T-helper 1 cell (primary cell): ENCODE results near the gene HTR2B.
"Not testable (repeated sequence)": the region's sequence is repeated elsewhere in the genome, so short reads cannot be mapped to it uniquely, and the experiment has no call there.

ENCODE experiments used
- DNase-seq, 5 donors: peaks; one replicate each; pipeline ENCODE4 v3.0.0-alpha.2; 2012 to 2020
- total RNA-seq, 4 donors: gene quantifications; one replicate each; lab custom pipeline; 2026; lab: John Stamatoyannopoulos, UW

Gene HTR2B
- 0 to 1.2 (median 0) reads per million in 4 donors for total RNA-seq

DNA sequence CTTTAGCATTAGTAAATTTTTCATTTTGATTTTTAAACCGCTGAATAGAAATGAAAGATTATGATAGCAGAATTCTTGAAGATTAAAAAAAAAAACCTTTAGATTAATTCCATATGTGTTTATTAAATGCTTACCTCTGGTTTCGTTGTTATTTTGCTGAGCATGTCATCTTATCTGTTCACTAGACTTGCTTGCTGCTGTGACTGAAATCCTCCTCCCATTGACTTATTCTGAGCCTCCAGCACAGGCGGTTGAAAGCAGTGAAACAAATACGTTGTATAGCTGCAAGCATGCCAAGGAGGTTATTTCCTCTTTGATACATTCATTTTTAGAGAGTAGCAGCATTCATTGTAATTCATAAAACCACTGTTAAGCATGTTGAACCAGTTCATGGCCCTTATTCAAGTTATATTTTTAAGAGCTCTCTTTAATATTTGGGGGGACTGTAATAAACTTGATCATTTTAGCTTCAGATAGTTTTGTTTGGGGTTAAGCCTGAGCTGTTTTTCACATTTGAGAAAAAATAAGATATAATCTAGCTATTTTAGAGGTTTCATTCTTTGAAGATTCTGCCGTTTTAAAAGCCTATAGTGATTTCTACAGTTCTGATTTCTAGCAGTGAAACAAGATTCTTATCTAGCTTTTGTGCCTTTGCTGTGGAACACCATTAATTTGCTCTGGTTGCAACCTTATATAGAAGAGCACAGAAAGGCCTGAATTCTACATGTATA is at the start of gene HTR2B:
TSS of gene HTR2B (minus strand) at position 205 of the 731 bp plus-strand sequence. CDS start 1,278 bp downstream, outside the sequence.
- peak in 1 of 5 donors; percentile 62 for DNase-seq

GRCh38 chr2:231174211-231174651 is 49.4 kb upstream of the HTR2B start:
- DNase-seq: no peak

- DNase-seq: no peak
Observed at GRCh38 chr2:231172025-231172424, 47.2 kb upstream of the HTR2B start.

DNA sequence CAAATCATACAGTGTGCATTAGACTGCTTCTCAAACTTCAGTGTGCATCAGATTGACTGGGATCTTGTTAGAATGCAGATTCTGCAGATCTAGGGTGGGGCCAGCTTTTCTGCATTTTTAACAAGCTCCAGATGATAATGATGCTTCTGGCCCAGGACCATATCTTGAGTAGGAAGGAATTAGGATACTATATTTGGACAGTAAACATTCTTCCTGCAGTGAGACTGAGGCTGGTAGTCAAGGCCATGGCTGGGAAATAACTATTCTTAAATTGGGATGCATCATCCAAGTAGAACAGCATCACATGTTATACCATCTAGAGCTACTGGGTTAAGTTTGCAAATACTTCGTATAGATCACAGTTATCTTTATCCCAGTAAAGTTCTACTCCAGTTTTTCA is 45.2 kb upstream of the HTR2B start:
- no peak for DNase-seq

- no peak for DNase-seq
Observed at GRCh38 chr2:231169488-231169887, 44.6 kb upstream of the HTR2B start.

- no peak for DNase-seq
Observed at GRCh38 chr2:231168460-231169139, 43.8 kb upstream of the HTR2B start.

DNA sequence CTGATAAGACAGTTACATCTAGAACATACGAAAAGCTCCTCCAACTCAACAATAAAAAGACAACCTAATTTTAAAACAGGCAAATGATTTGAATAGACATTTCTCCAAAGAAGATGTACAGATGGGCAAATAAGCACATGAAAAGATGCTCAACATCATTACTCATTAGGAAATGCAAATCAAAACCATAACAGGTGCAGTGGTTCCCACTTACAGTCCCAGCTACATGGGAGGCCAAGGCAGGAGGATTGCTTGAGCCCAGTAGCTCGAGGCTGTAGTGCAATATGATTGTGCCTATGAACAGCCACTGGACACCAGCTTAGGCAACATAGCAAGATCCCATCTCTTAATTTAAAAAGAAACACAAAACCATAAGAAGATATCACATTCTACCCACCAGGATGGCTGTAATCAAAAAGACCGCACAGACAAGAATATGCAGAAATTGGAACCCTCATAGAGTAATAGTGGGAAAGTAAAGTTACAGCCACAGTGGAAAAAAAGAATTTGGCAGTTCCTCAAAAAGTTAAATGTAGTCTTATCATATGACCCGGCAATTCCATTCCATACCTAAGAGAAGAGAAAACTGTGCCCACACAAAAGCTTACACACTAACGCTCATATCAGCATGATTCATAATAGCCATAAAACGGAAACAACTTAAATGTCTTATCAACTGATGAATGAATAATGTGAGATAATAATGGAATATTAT is 43.1 kb upstream of the HTR2B start:
- no peak for DNase-seq

GRCh38 chr2:231163414-231164095 is 38.7 kb upstream of the HTR2B start:
- no peak for DNase-seq

GRCh38 chr2:231163011-231163410 is 38.2 kb upstream of the HTR2B start:
- DNase-seq: no peak

GRCh38 chr2:231161877-231162329 is 37.1 kb upstream of the HTR2B start:
- no peak for DNase-seq

- DNase-seq: peak in 1 of 5 donors; percentile 42
Observed at GRCh38 chr2:231161252-231161839, 36.5 kb upstream of the HTR2B start.

DNA sequence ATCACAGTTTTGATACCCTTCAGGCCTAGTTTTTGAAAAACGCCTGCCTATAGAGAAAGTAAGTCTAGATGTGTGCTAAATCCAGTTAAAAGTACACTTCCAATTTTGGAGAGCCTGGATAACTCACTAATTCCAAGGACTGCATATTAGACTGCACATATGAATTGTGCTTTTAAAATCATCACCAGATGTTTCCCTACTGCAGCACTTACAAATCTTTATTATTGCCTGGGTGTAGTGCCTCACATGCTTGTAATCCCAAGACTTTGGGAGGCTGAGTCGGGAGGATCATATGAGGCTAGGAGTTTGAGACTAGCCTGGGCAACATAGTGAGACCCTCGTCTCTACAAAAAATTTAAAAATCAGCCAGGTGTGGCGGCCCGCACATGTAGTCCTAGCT is 35.9 kb upstream of the HTR2B start:
- no peak for DNase-seq

GRCh38 chr2:231159306-231159705 is 34.5 kb upstream of the HTR2B start:
- DNase-seq: no peak

DNA sequence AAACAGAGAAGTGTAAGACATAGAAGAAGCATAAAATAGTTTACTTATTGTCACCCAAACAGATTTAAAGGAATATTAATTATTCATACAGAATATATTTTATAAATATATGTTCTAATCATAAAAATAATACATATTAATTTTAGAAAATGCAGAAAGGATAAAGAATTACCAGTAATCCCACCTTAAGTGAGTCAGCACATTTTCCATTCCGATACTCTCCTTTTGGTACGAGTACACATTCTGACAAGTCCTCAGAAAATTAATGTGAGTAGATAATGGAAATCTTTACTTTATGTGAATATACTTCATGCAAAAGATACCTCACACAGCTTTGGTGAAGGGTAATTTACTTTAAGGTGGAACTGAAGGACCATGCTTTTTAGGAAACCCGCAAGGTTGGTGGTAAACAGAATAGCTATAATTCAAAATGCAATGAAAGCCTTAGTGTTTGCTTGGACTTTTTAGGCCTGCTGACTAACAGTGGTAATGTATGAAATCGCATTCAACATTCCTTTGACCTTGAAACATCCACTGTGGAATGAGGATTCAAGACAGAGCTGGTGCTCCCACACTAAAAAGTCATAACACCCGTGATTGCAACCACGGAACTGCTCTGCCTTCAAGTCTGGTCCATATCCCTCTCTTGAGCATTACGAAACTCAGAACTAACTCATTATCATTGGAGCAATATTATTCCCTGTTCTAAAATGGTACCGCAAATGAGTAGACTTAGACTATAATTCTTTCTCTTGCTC is 28.1 kb upstream of the HTR2B start:
- no peak for DNase-seq

- DNase-seq: no peak
Observed at GRCh38 chr2:231146665-231147064, 21.8 kb upstream of the HTR2B start.

GRCh38 chr2:231144896-231145295 is 20.1 kb upstream of the HTR2B start:
- DNase-seq: no peak

GRCh38 chr2:231140808-231141207 is 16.0 kb upstream of the HTR2B start:
- not testable (repeated sequence) for DNase-seq

- no peak for DNase-seq
Observed at GRCh38 chr2:231139796-231140195, 15.0 kb upstream of the HTR2B start.

DNA sequence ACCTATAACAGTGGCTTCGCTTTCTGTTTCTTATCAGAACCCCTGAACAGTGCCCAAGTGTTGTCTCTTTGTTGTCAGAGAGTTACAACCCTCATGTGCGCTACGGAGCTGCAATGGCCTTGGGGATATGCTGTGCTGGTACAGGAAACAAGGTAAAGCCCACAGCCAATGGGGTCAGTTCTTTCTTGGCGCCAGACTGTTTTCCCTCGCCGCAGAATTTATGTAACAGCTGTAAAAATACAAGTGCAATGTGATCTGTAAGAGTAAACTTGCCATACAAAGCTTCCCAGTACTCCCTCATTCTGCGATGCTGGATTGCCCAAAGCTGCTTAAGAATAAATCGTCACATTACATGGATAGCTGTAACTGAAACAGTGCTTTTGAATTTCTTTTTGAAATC is 13.9 kb upstream of the HTR2B start:
- no peak for DNase-seq

- no peak for DNase-seq
Observed at GRCh38 chr2:231134910-231135655, 10.2 kb upstream of the HTR2B start.
